Superior temporal gyrus (tissue), 1 donor: ENCODE measurements around the gene MORN4.

Experiments used
- DNase-seq: peaks from one replicate; pipeline ENCODE4 v3.0.0-alpha.2; 2016; ENCODE audit errors: extremely low spot score

The MORN4 gene

DNA sequence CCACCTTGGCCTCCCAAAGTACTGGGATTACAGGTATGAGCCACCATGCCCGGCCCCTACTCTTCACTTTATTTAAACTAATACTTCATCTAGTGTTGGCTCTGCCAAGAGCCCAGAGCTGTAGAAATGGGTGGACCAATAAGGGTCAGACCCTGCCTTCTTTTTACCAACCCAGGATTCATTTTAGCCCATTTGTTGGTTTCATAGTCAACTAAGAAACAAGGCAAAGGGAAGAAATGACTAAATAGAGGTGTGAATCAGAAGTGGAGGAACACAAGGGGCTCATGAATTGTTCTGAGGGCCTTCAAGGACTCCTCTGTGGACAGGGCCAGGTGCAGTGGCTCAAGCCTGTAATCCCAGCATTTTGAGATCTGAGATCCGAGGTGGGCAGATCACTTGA lies 59.6 kb downstream of the MORN4 start:
- no peak for DNase-seq

GRCh38 chr10:97573021-97573420 lies 60.3 kb downstream of the MORN4 start:
- no peak for DNase-seq

GRCh38 chr10:97572214-97572989 lies 60.9 kb downstream of the MORN4 start, which contains the start of gene ANKRD2:
TSS of gene ANKRD2 (plus strand) at chr10:97572779. CDS start at chr10:97572789, 10 bp downstream.
- DNase-seq = peak; percentile 85

GRCh38 chr10:97571622-97572021 lies 61.7 kb downstream of the MORN4 start:
- no peak for DNase-seq

GRCh38 chr10:97570789-97571471 lies 62.4 kb downstream of the MORN4 start:
- DNase-seq = no peak

- DNase-seq = no peak
Measured at GRCh38 chr10:97570146-97570788, 63.0 kb downstream of the MORN4 start.

- DNase-seq = no peak
Measured at GRCh38 chr10:97567891-97568290, 65.4 kb downstream of the MORN4 start.

- DNase-seq = no peak
Measured at GRCh38 chr10:97566336-97566996, 66.8 kb downstream of the MORN4 start.

GRCh38 chr10:97564776-97565175 lies 68.5 kb downstream of the MORN4 start:
- no peak for DNase-seq
